ENCODE data around the gene ZNF428.

- TF ChIP-seq CTCF (conservative IDR thresholded peaks at IDR 0.05; ENCODE audit: low read length) (no peak), EZH2phosphoT487 (IDR thresholded peaks at IDR 0.05; ENCODE audit: borderline replicate concordance, low read depth, low read length) (no peak)
These were observed 20.3 kb upstream of the ZNF428 start, which contains the start of gene CADM4 for GRCh38 chr19:43639519-43640423.
